Measurements from ENCODE around the gene HMGA1.
A peak's percentile ranks its signal among the peaks of the same experiment; 100 is the strongest.
"Not testable (repeated sequence)": the region's sequence is repeated elsewhere in the genome, so short reads cannot be mapped to it uniquely, and the experiment has no call there.

Gene HMGA1

GRCh38 chr6:34240329-34241248, 3.9 kb downstream of the HMGA1 start:
- no peak for DNase-seq

- no peak for DNase-seq
These were observed 4.9 kb downstream of the HMGA1 start for GRCh38 chr6:34241351-34242215.

GRCh38 chr6:34242252-34243130, 5.8 kb downstream of the HMGA1 start:
- no peak for DNase-seq

GRCh38 chr6:34243131-34243771, 6.6 kb downstream of the HMGA1 start:
- DNase-seq, result no peak

GRCh38 chr6:34243901-34244884, 7.5 kb downstream of the HMGA1 start:
- DNase-seq, result peak; percentile 3 to 26

GRCh38 chr6:34245032-34245760, 8.5 kb downstream of the HMGA1 start:
- DNase-seq, result not testable (repeated sequence)

GRCh38 chr6:34245761-34246140, 9.1 kb downstream of the HMGA1 start:
- DNase-seq, result not testable (repeated sequence)

- no peak for DNase-seq
These were observed 9.5 kb downstream of the HMGA1 start for GRCh38 chr6:34246249-34246562.

GRCh38 chr6:34246563-34247391, 10.1 kb downstream of the HMGA1 start:
- peak in 1 of 2 experiments; percentile 35 for DNase-seq

GRCh38 chr6:34247481-34248197, 11.0 kb downstream of the HMGA1 start:
- no peak for DNase-seq

- no peak for DNase-seq
These were observed 11.6 kb downstream of the HMGA1 start for GRCh38 chr6:34248198-34248726.

GRCh38 chr6:34248727-34249468, 12.2 kb downstream of the HMGA1 start, which contains the start of gene SMIM29:
TSS of gene SMIM29 (minus strand) at chr6:34249006. CDS start at chr6:34247791, 1,215 bp downstream.
- DNase-seq, result peak; percentile 88 to 90

- no peak for DNase-seq
These were observed 13.0 kb downstream of the HMGA1 start for GRCh38 chr6:34249469-34250261.

- DNase-seq, result not testable (repeated sequence)
These were observed 15.7 kb downstream of the HMGA1 start for GRCh38 chr6:34252395-34252794.

GRCh38 chr6:34259529-34260069, 22.9 kb downstream of the HMGA1 start:
- DNase-seq, result no peak

- no peak for DNase-seq
These were observed 24.0 kb downstream of the HMGA1 start for GRCh38 chr6:34260576-34261267.

All from SHP77 (cell line).